Osteocyte (in vitro differentiated cells): ENCODE results near the gene TRUB1. TPM values are rescaled to one million over a fixed set of nuclear protein-coding genes. Genes with fewer than 3 reads are reported as not detected.

Experiments
- DNase-seq: peaks from one replicate; pipeline ENCODE4 v3.0.0; 2021; ENCODE audit warnings: mixed read lengths; ENCODE audit not compliant: unreplicated experiment; ENCODE audit errors: extremely low spot score
- H3K27ac Mint-ChIP-seq: one replicate; pipeline ENCODE4 v1.8.0; 2021; ENCODE audit warnings: mild to moderate bottlenecking, mixed read lengths; ENCODE audit not compliant: unreplicated experiment
- H3K27me3 Mint-ChIP-seq: one replicate; pipeline ENCODE4 v1.8.0; 2021; ENCODE audit warnings: mixed read lengths; ENCODE audit not compliant: unreplicated experiment
- H3K36me3 Mint-ChIP-seq: one replicate; pipeline ENCODE4 v1.8.0; 2021; ENCODE audit warnings: mixed read lengths; ENCODE audit not compliant: unreplicated experiment
- H3K4me1 Mint-ChIP-seq: one replicate; pipeline ENCODE4 v1.8.0; 2021; ENCODE audit warnings: mixed read lengths; ENCODE audit not compliant: unreplicated experiment
- H3K4me3 Mint-ChIP-seq: one replicate; pipeline ENCODE4 v1.8.0; 2021; ENCODE audit warnings: mild to moderate bottlenecking, moderate library complexity, mixed read lengths; ENCODE audit not compliant: unreplicated experiment
- H3K9me3 Mint-ChIP-seq: one replicate; pipeline ENCODE4 v1.8.0; 2021; ENCODE audit warnings: mixed read lengths; ENCODE audit not compliant: unreplicated experiment
- CTCF ChIP-seq: fragments of 200-600 bp; sonication (generic); IDR thresholded peaks from 2 replicates; pipeline ENCODE4 v1.5.0; 2021; ENCODE audit warnings: antibody characterized with exemption, mild to moderate bottlenecking, moderate library complexity
- total RNA-seq: library from RNA; stranded (reverse); gene quantifications from 2 replicates; pipeline ENCODE4 v1.2.1, GENCODE V29; 2021

The TRUB1 gene
- total RNA-seq, 1 donor from 2014 or later = 15.9 TPM

GRCh38 chr10:114970515-114970914 lies 32.5 kb downstream of the TRUB1 start:
- Mint-ChIP-seq H3K4me1 (peaks cover 25% of the 10 kb centered on the region), H3K4me3 (no peak overlapping the region), H3K9me3 (no peaks in the 10 kb centered on the region), H3K36me3 (peaks cover 27% of the 10 kb centered on the region), H3K27me3 (no peaks in the 10 kb centered on the region), H3K27ac (peak overlapping the region; percentile 60)
- TF ChIP-seq CTCF = no peak
- no peak for DNase-seq

- Mint-ChIP-seq H3K27ac (no peak overlapping the region), H3K4me3 (no peak overlapping the region), H3K9me3 (no peaks in the 10 kb centered on the region), H3K4me1 (peaks cover 19% of the 10 kb centered on the region), H3K27me3 (no peaks in the 10 kb centered on the region), H3K36me3 (peaks cover 28% of the 10 kb centered on the region)
- DNase-seq = no peak
- no peak for TF ChIP-seq CTCF
Measured at GRCh38 chr10:114973306-114973705, 35.3 kb downstream of the TRUB1 start.

GRCh38 chr10:114973997-114974396 lies 36.0 kb downstream of the TRUB1 start:
- Mint-ChIP-seq H3K36me3 (peaks cover 28% of the 10 kb centered on the region), H3K4me1 (peaks cover 17% of the 10 kb centered on the region), H3K4me3 (no peak overlapping the region), H3K27ac (no peak overlapping the region), H3K9me3 (no peaks in the 10 kb centered on the region), H3K27me3 (no peaks in the 10 kb centered on the region)
- no peak for TF ChIP-seq CTCF
- DNase-seq = no peak

GRCh38 chr10:114974625-114975024 lies 36.6 kb downstream of the TRUB1 start:
- Mint-ChIP-seq H3K4me1 (peaks cover 14% of the 10 kb centered on the region), H3K36me3 (peaks cover 28% of the 10 kb centered on the region), H3K9me3 (no peaks in the 10 kb centered on the region), H3K27ac (no peak overlapping the region), H3K4me3 (no peak overlapping the region), H3K27me3 (no peaks in the 10 kb centered on the region)
- no peak for TF ChIP-seq CTCF
- DNase-seq = no peak

- Mint-ChIP-seq H3K4me3 (no peak overlapping the region), H3K9me3 (no peaks in the 10 kb centered on the region), H3K4me1 (peaks cover 10% of the 10 kb centered on the region), H3K27me3 (no peaks in the 10 kb centered on the region), H3K27ac (no peak overlapping the region), H3K36me3 (peaks cover 28% of the 10 kb centered on the region)
- no peak for DNase-seq
- TF ChIP-seq CTCF = no peak
Measured at GRCh38 chr10:114975091-114975490, 37.1 kb downstream of the TRUB1 start.
